GM10847 (cell line): Measurements from ENCODE around the gene HIF3A.

Experiments used
- POLR2A ChIP-seq: IDR thresholded peaks from 2 replicates; pipeline ENCODE4 v1.6.1; 2011; ENCODE audit not compliant: insufficient read length; ENCODE audit errors: extremely low read depth

The HIF3A gene

DNA sequence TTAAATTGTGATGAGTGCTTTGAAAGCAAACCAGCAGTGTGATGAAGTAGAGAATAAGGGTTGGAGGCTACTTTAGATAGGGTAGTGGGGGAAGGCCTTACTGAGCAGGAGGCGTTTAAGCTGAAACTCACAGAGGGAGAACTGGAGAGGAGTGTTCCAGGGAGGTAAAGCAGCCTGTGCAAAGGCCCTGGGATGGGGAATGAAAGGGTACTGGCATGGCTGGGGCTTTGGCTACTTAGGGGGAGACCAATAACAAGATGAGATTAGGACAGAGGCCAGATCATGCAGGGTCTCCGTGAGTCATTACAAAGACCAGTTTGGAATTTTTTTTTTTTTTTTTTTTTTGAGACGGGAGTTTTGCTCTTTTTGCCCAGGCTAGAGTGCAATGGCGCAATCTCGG lies 51.1 kb downstream of the HIF3A start:
- TF ChIP-seq POLR2A = no peak

DNA sequence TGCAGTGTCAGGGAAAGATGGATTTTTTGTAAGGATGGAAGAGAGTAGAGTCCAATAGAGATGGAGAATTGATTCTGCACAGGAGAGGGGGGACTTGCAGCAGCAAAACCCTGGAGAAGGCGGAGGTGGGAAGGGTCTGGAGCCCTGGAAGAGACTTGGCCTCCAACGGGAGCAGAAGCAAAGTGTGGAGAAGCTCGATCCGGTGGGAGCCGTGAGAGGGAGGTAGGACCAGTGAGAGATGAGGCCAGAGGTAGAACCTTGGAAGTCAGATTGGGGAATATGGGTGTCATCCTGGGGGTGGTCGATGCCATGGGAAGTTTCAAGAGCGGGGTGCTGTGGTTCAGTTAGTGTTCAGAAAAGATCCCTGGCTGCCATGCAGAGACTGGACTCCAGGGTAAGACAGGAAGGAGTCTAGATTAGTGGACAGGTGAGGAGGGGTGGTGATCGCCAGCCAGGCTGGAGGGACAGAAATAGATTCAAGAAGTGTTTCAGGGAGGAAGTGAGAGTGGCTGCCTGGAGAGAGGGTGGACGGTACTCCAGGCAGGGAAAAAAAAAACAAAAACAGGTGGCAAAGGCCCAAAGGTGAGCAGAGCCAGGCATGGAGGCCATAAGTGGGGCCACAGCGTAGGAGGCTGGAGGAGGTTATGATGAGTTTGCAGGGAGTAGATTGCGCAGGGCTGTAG lies 52.6 kb downstream of the HIF3A start:
- TF ChIP-seq POLR2A = no peak

DNA sequence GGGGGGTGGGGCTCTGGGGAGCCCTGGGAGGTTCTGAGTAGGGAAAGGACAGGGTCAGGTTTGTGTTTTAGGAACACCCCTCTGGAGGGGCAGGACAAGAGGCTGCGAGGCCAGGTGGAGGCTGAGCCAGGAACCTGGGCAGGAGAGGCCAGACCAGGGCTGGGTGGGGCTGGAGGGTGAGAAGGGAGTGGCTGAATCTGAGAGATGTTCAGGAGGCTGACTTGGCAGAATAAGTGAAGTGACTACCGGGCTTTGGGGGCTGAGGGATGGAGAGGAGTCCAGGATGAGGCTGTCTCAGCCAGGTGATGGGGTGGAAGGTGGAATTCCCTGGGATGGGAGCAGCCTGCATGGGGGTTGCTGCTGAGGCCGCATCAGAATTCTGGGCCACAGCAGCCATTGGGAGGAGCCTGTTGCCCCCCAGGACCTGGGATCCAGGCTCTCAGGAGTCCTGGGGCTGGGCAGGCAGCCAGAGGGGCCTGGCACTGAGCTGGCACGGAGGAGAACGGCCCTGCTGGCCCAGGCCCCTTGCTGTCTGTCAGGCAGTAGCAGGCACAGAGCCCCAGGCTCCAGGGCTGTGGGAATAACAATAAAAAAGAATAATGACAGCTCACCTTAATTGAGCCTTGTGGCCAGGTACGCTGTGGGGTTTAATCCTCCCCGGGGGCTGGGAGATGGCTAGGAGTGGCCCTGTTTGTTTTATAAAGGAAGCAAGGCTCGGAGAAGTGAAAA lies 53.4 kb downstream of the HIF3A start:
- no peak for TF ChIP-seq POLR2A

DNA sequence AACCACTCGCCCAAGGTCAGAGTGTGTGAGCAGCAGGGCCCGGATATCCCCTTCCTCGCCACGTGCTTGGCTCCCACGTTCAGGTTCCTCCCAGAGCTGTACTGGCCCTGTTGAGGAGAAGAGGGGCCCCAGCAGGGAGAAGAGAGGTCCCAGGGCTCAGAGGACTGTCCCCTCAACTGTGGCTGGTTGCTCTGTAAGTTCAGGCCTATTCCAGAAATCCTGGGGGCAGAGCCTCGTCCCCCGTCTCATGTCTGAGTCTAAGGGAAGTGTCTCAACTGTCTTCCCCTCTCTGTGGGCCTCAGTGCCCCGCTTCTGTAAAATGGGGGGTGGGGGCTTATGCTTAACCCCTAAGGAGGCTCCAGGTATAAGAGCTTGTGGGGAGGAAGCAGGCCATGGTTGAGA lies 53.9 kb downstream of the HIF3A start:
- TF ChIP-seq POLR2A = no peak

DNA sequence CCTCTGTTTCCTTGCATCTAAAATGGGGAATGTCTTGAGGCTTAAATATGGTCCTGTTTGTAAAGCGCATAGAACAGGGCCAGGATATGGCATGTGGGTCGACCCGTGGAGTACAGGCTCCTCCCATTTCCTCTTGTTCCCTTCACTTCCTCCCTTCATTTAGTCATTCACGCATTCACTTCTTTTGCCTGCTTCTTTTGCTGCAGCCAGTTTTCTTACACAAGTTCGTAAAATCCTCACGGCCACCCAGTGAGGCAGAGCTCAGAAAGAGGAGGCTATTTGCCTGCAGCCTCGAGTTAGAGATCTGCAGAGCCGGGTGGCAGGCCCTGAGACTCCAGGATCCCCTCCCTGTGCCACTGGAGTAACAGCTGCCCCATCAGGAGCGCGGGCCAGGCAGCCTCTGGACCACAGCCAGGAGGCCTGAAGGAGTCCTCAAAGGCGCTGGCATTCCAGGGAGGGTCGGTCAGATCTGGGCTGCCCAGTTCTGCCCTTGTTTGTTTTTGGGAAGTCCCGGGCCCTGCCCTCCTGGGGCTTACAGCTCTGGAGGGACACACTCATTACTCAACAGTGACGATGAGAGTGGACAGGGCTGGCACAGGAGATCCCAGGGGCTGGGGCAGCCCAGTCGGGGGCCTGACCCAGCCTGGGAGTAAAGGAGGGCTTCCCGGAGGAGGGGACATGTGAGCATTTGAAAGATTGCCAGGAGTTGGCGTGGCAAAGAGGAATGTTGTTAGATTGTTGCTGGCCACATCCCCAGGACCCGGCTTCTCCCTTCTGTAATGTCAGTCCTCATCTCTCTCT lies 54.6 kb downstream of the HIF3A start:
- no peak for TF ChIP-seq POLR2A

DNA sequence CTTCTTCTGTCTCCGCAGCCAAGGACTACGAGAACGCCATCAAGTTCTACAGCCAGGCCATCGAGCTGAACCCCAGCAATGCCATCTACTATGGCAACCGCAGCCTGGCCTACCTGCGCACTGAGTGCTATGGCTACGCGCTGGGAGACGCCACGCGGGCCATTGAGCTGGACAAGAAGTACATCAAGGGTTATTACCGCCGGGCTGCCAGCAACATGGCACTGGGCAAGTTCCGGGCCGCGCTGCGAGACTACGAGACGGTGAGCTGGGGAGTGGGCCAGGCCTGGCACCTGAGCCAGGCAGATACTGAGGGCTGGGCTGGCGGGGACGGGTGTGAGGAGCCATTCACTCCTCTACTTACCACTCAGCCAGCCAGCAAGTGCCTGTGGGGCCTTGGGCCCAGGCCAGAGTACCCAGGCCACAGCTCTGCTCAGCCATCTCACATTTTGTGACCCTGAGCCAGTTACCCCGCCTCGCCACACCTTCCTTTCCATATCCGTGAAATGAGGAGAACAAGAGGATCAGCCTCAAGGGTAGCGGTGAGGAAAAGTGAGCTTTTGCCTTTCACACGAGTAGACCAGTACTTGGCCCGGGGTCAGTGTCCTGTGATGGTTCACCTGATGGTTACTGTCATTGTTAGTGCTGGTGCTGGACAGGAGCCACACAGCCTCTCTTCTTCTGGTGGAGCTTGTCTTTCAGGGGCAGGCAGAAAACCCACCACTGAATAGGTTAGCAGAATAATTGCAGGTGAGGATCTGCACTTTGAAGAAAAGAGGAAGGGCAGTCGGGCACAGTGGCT lies 57.1 kb downstream of the HIF3A start:
- no peak for TF ChIP-seq POLR2A

DNA sequence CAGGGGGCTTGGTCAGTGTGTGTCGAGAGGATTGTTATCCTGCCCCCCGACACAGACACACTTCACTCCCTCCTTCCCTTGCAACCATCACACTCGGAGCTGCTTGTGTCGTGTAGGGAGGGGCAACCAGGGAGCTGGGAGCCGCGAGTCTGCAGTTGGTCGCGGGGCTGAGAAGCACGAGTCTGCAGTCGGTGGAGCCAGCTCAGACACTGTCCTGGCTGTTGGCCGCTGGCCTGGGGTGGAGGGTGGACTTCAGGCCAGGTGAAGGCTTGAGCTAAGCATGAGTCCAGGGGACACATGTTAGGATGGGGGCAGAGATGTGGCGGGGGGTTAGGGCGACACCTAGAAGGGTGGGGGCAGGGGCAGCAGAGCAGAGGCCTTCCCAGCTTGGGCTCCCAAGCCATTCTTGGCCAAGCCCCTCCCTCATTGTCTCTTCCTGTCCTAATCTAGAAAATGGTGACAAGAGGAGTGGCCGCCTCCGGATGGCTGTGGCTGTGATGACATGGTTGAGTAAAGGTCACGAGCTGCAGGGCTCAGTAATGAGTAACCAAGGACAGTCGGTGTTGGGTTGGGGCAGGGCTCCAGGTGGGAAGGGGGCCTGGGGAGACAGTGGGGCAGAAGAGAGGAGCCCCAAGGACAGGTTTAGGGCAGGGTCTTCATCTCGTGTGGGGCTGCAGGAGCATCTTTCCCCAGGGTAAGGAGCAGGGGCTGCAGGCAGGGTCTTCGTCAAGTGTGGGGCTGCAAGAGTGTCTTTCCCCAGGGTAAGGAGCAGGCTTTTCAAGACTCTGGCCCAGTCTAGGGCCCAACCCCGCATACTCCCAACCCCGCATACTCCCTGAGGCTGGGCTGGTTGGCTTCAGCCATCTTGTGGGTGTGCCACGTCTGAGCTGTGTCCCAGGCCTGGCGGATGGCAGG lies 58.6 kb downstream of the HIF3A start:
- TF ChIP-seq POLR2A = no peak

DNA sequence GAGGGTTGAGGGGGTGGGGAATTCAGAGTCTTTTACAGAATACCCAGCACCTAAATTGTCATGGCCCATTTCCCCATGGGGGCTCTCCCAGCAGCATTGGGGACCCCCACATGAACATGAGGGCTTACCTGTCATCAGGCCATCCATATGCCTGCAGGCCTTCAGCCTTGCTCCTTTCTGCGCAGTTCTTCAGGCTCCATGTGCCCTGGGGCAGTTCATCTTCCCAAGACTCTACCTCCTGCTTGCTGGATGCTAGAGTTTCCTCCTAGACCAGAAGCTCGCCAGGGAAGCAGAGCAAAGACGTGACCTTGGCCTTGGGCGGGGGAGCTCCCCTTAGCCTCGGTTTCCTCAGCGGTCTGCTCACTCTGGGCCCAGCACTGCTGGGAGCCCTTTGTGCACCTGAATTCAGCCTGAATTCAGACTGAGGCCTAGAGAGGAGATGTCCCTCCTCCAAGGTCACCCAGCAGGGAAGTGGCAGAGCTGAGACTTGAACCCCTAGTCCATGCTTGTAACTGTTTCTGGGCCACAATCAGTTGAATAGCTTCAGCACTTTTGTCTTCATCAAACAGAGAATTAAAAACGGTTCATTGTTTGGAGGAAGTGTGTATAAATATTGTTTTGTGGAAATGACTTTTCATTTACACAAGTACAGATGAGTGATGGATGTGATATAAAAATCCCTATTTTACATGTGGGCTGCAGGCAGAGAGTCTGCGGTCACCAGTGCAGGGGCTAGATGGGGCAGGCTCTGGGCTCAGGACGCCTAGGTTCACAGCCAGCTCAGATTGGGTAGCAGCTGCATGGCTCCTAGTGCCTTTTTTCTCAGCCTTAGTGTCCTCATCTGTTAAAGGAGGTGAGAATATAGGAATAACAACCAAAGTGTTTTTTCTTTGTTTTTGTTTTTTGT lies 59.6 kb downstream of the HIF3A start:
- no peak for TF ChIP-seq POLR2A

DNA sequence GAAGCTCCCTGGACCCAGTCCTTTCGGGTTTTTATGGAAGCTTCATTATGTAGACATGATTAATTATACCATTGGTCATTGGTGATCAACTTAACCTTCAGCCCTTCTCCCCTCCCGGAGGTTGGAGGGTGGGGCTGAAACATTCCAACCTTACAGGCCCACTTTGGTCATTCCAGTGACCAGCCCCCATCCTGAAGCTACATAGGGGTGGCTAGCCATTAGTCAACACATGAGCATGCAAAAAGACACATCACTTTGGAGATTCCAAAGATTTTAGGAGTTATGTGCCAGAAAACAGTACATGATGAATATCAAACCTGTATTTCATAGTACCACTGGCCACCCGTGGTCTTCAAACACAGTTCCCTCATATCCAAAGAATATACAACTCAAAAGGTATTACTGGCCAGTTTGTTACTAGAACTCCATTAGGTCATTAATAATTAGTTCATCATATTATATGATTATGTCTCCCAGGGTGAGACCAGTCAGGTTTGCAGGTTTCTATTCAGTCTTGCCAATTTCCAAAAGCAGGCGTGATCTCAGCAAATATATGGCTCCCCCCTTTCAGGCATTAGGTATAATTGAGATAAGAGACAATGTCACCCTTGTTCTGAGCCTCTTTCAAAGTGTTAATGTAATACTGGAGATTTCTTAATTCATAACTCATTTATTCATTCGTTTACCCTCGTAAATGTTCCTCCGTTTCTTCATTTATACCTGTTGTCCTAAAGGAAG lies 61.2 kb downstream of the HIF3A start:
- TF ChIP-seq POLR2A = no peak

DNA sequence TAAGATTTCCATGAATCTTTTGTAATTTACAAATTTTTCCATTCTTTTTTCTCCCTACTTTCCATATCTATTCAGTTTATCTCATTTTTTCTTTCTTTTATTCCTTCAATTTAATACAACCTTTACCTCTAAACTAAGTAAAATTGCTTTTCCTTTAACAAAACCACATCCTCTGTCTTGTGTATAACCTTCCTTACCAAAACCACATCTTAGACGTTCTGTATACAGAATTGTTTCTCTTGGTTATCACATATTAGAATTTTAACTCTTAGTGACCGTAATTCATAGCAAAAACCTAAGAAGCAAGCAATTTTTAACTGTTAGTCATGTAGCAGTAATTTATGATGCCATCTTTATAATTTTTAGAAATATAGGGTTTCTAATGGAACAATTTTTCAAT lies 65.1 kb downstream of the HIF3A start:
- no peak for TF ChIP-seq POLR2A

DNA sequence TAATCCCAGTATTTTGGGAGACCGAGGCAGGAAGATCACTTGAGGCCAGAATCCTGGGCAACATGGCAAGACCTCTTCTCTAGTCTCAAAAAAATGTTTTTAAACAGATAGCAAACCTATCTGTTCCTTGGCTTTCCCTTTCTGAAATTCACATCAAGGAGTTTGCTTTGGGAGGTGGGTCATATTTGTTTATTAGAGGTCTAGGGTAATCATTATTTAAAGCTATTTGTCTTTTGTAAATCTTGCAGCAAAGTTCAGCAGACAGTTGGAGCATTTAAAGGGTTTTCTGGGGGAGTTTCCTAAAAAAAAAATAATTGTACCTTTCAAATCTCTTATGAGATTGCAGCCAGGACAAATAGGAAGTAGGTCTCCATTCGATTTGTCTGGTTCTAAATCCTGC lies 67.5 kb downstream of the HIF3A start:
- no peak for TF ChIP-seq POLR2A

DNA sequence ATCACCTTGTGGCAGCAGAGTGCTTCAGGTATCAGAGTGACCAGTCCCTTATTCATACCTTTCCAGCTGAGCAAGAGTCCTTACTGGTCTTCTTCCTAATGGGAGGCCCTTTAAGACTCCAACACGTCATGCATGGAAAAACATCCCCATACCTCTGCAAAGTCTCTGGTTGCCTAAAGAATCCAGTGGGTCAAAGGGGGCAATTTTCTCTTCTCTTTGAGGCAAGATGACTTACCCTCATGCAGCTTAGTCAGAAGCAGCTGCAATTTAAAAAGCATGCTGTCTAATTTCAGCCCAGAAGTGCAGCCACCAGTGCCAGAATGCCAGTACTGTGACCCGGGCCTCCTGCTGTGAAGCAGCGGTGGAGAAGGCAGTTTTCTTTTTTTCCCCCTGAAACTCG lies 68.7 kb downstream of the HIF3A start:
- no peak for TF ChIP-seq POLR2A
